Loucy (cell line): Measurements from ENCODE around the gene CNTRL.

Experiments used
- EZH2phosphoT487 ChIP-seq: fragments of 200-600 bp; IDR thresholded peaks from 2 replicates; pipeline ENCODE4 v1.6.1; 2018; ENCODE audit warnings: antibody characterized with exemption, mild to moderate bottlenecking, moderate library complexity, borderline replicate concordance
- TF ChIP-seq, protein P1 (sequence below): fragments of 200-600 bp; sonication (generic); conservative IDR thresholded peaks from 2 replicates; pipeline ENCODE4 v1.5.1; 2014; ENCODE audit warnings: mild to moderate bottlenecking, antibody characterized with exemption, low read length

DNA sequence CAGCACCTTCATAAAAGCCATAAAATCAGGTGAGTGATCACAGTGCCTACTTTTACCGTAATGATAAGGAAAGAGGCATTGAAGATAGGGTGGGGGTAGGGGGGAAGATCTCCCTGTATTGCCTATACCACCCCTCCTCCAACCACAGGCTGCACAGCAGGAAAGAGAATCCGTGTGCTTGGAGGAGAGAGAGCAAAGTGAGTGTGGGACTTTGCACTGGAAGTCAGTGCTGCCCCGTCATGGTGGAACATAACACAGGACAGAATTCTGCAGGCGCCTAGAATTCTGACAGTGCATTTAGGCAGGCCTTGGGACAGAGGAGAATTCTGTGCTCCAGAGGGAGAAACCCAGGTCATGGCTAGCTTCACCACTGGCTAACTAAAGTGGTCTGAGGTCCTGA lies 21.2 kb upstream of the CNTRL start:
- TF ChIP-seq, protein P1, sequence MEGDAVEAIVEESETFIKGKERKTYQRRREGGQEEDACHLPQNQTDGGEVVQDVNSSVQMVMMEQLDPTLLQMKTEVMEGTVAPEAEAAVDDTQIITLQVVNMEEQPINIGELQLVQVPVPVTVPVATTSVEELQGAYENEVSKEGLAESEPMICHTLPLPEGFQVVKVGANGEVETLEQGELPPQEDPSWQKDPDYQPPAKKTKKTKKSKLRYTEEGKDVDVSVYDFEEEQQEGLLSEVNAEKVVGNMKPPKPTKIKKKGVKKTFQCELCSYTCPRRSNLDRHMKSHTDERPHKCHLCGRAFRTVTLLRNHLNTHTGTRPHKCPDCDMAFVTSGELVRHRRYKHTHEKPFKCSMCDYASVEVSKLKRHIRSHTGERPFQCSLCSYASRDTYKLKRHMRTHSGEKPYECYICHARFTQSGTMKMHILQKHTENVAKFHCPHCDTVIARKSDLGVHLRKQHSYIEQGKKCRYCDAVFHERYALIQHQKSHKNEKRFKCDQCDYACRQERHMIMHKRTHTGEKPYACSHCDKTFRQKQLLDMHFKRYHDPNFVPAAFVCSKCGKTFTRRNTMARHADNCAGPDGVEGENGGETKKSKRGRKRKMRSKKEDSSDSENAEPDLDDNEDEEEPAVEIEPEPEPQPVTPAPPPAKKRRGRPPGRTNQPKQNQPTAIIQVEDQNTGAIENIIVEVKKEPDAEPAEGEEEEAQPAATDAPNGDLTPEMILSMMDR: no peak
- TF ChIP-seq EZH2phosphoT487: no peak
